ENCODE data around the gene ZNF786.

GRCh38 chr7:149125863-149126661 is 35.5 kb upstream of the ZNF786 start, which contains the start of gene ZNF425:
- TF ChIP-seq ISL1 (CRISPR knock-in tag; IDR thresholded peaks at IDR 0.05) (no peak), CSDC2 (CRISPR knock-in tag; IDR thresholded peaks at IDR 0.05) (no peak; the same call in 1 of the 2 replicates), BACH2 (CRISPR knock-in tag; IDR thresholded peaks at IDR 0.05; ENCODE audit: borderline replicate concordance) (no peak), ESRRG (CRISPR knock-in tag; IDR thresholded peaks at IDR 0.05) (0 out of 2 replicates have a peak, but pooled peaks have one; percentile 39), ZFP3 (CRISPR knock-in tag; IDR thresholded peaks at IDR 0.05) (peak; percentile 59; the same call in 1 of the 2 replicates), ZFP30 (CRISPR knock-in tag; IDR thresholded peaks at IDR 0.05) (peak; percentile 35; the same call in 1 of the 2 replicates), SNAI2 (CRISPR knock-in tag; IDR thresholded peaks at IDR 0.05) (no peak), OSR1 (CRISPR knock-in tag; IDR thresholded peaks at IDR 0.05) (no peak), POU6F1 (CRISPR knock-in tag; IDR thresholded peaks at IDR 0.05; ENCODE audit: borderline replicate concordance, low read depth) (no peak), CREB5 (CRISPR knock-in tag; IDR thresholded peaks at IDR 0.05; ENCODE audit: low read depth) (no peak), RARB (CRISPR knock-in tag; IDR thresholded peaks at IDR 0.05) (no peak)
- TF ChIP-seq, protein P1, sequence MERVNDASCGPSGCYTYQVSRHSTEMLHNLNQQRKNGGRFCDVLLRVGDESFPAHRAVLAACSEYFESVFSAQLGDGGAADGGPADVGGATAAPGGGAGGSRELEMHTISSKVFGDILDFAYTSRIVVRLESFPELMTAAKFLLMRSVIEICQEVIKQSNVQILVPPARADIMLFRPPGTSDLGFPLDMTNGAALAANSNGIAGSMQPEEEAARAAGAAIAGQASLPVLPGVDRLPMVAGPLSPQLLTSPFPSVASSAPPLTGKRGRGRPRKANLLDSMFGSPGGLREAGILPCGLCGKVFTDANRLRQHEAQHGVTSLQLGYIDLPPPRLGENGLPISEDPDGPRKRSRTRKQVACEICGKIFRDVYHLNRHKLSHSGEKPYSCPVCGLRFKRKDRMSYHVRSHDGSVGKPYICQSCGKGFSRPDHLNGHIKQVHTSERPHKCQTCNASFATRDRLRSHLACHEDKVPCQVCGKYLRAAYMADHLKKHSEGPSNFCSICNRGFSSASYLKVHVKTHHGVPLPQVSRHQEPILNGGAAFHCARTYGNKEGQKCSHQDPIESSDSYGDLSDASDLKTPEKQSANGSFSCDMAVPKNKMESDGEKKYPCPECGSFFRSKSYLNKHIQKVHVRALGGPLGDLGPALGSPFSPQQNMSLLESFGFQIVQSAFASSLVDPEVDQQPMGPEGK (CRISPR knock-in tag; IDR thresholded peaks at IDR 0.05; ENCODE audit: borderline replicate concordance): peak; percentile 88; the same call in 1 of the 2 replicates

Measured in SK-N-SH treated with all-trans-retinoic acid at 6 μM for 48 hours (cell line).